SH-SY5Y (cell line): ENCODE measurements around the gene WEE1.

Experiments
- GATA2 ChIP-seq: IDR thresholded peaks from 2 replicates; pipeline ENCODE4 v1.6.1; 2011; ENCODE audit warnings: mild to moderate bottlenecking, low read depth, low read length
- GATA3 ChIP-seq: IDR thresholded peaks from 2 replicates; pipeline ENCODE4 v1.6.1; 2011; ENCODE audit warnings: low read depth, mild to moderate bottlenecking, low read length, moderate library complexity

WEE1 gene

GRCh38 chr11:9574622-9575259, 1.3 kb downstream of the WEE1 start:
- TF ChIP-seq GATA2 (peak; percentile 11; the same call in 1 of the 2 replicates), GATA3 (no peak)

DNA sequence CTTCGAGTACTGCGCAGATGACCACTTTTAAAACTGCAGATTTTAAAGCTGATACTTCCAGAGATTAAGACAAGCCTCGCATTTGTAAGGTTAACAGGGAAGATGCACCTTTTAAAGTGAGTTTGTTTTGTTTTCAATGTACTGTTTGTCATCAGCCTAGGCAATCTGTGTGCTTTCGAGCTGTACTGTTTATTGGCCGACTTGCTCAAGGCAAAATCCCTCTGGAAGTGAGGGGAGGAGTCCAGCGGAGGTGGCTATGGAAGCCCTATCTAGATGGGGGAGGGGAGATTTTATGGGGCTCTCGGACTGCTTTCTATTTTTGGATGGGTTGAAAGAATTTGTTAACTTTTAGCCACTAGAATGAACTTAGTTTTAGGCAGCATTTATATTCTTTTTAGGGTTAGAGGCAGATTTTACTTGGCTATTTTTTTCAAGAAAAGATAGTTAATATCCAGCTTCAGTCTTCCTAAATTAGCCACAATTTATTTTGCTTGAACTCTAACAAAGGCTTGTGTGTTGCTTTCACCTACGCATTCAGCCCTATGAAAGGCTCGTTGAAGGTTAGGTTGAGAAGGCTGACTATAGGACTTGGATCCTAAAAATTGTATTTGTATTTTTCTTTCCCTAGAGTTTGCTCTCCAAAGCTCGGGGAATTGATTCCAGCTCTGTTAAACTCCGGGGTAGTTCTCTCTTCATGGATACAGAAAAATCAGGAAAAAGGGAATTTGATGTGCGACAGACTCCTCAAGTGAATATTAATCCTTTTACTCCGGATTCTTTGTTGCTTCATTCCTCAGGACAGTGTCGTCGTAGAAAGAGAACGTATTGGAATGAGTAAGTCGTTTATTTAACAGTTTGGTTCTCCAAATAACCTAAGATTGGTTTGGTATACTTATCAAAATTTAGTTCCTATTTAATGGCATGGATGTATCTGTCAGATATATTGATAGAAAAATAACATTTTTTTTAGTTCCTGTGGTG, 2.1 kb downstream of the WEE1 start:
- TF ChIP-seq GATA3 (no peak), GATA2 (no peak; the same call in 1 of the 2 replicates)

GRCh38 chr11:9576701-9577381, 3.4 kb downstream of the WEE1 start:
- no peak for TF ChIP-seq GATA2
- TF ChIP-seq GATA3, result no peak

- no peak for TF ChIP-seq GATA2
- no peak for TF ChIP-seq GATA3
Observed at GRCh38 chr11:9577556-9577955, 4.1 kb downstream of the WEE1 start.

DNA sequence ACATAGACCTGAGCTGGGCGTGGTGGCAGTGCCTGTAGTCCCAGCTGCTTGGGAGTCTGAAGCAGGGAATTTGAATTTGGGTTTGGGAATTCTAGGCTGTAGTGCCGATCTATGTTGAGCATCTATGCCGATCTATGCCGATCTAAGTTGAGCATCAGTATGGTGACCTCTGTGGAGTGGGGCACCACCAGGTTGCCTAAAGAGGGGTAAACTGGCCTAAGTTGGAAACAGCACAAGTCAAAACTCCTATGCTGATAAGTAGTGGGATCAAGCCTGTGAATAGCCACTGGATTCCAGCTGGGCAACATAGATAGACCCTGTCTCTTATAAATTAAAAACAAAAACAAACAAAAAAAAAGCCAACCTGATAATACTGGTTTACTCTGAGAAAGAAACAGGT, 7.4 kb downstream of the WEE1 start:
- no peak for TF ChIP-seq GATA2

DNA sequence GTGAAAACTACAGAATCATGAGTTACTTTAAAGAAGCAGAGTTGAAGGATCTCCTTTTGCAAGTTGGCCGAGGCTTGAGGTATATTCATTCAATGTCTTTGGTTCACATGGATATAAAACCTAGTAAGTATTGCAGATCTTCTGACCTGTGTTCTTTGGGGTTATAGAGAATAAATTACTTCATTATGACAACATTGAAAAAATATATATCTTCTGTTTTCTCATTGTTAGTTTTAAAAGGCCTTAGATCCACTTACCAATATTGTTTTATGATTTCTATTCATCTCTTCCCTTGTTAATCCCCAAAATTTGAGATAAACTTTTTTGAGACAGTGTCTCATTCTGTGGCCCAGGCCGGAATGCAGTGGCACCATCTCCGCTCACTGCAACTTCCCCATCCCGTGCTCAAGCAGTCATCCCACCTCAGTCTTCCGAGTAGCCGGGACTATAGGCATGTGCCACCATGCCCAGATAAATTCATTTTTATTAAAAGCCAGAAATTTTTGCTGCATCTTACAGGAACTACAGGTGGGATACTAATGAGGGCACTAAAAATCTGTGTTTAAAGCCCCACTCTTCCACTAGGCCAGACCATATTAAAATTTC, 8.2 kb downstream of the WEE1 start:
- no peak for TF ChIP-seq GATA2
- TF ChIP-seq GATA3, result no peak

DNA sequence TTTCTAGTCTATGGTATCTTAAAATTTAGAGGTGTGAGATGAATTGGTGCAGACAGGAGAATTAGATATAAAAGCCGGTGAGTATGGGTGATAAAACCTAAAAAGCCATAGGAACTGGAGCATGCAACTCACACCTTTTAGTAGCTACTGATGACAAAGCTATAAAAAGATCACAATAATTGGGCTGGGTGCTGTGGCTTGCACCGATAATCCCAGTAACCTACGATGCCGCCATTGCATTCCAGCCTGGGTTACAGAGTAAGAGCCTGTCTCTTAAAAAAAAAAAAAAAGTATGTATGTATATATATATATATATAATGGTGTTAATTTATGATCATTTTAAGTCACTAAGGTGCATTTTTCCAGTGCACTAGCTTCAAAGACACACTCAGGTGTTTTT, 17.2 kb downstream of the WEE1 start:
- TF ChIP-seq GATA3 (no peak), GATA2 (no peak)

- TF ChIP-seq GATA2, result no peak
- no peak for TF ChIP-seq GATA3
Observed at GRCh38 chr11:9594267-9595046, 21.0 kb downstream of the WEE1 start.

- TF ChIP-seq GATA3 (no peak), GATA2 (no peak)
Observed at GRCh38 chr11:9596926-9597464, 23.5 kb downstream of the WEE1 start.

DNA sequence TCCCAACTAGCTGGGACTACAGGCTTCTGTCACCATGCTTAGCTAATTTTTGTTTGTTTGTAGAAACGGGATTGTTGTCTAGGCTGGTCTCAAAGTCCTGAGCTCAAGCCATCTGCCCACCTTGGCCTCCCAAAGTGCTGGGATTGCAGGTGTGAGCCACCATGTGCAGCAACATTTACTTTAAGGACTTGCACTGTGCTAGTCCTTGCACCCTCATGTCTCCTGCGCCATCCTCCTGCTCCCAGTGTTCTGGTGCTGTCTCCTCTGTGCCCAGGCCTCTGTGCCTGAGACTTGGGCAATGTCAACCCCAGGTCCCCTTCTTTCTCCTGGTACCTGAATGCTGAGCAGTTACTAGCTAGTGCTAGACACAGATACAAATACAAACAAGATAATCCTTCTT, 26.7 kb downstream of the WEE1 start:
- TF ChIP-seq GATA3 (no peak), GATA2 (no peak)

DNA sequence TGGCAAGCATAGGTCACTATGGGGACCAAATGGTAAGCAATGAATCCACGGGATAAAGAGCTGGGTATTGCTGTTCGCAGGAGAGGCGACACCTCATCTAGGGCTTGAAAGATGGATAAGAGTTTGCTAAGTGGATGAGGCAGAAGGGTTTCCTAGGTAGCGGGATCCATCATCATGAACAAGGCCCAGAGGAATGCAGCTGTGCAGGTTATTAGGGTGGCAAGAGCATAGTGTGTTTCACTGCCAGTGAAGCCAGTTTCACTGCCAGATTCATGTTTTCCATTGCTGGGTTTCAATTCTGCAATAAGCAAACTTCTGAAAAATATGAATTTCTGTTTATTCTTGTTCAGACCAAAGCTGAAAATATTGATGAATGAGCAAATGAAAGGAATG, 27.2 kb downstream of the WEE1 start:
- TF ChIP-seq GATA3 (no peak), GATA2 (no peak)

DNA sequence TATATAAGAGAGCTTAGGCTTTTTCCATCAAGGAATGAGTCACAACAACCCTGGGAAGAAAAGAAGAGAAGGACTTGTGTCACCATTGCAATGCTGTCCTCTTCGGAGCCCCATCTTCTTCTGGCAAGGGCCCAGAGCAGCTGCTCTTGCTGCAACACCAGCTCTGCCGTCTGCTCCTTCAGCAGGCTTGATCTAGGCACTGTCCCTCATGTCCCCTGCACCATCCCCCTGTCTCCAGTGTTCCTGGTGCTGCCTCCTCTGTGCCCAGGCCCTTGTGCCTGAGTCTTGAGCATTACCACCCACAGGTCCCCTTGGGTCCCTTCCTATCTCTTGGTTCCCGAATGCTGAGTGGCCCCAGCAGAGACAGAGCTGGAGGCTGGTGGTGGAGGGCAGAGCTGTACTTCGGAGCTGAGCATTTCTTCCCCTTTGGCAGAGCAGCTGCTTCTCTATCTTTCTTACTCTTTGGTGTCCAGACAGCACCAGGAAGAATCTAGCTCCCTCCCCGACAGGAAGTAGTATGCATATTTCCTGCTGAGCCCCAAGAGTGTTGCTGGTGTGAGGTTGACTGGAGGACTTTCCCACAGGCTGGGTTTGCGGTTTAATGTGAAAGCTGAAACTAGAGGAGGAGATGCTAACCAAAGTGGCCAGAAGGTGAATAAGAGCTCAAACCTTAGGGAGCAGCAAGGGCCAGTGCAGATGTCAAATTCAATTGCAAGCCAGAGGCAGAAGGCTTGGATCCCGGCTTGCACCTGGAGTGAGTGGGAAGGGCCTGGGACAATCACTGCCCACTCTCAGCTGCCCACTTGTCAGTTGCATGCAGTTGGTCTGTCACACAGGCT, 27.8 kb downstream of the WEE1 start:
- TF ChIP-seq GATA2 (no peak), GATA3 (no peak)

DNA sequence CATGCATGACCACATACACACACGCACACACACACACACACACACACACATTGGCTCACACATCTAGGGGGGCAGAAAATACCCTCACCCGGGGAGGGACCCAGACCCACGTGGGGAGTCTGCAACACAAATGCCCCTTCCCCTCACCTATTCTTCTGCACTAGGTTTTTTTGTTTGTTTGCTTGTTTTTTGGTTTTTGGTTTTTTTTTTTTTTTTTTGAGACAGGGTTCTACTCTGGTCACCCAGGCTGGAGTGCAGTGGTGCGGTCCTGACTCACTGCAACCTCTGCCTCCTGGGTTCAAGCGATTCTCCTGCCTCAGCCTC, 28.4 kb downstream of the WEE1 start:
- TF ChIP-seq GATA3, result no peak
- no peak for TF ChIP-seq GATA2

DNA sequence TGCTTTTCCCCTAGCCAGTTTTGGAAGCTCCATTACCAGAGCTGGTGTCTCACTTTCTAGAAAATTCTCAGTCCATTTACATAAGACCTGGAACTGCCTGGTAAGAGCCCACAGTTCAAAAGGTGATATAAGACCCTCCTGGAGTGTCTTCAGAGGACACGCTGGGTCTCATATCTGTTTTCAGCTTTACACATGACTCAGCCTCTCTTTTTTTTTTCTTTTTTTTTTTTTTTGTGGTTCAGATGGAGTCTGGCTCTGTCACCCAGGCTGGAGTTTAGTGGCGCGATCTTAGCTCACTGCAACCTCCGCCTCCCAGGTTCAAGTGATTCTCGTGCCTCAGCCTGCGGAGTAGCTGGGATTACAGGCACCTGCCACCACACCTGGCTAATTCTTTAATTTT, 30.7 kb downstream of the WEE1 start:
- no peak for TF ChIP-seq GATA2
- TF ChIP-seq GATA3, result no peak

- TF ChIP-seq GATA3 (no peak), GATA2 (no peak)
Observed at GRCh38 chr11:9605742-9606141, 32.3 kb downstream of the WEE1 start.
